GM12872 (cell line): ENCODE results near the gene PLOD1.

Experiments
- CTCF ChIP-seq: IDR thresholded peaks from 3 replicates; pipeline ENCODE4 v1.5.1; 2011; ENCODE audit warnings: low read depth, mild to moderate bottlenecking, low read length, moderate library complexity; ENCODE audit not compliant: insufficient read depth

Gene PLOD1

GRCh38 chr1:11893907-11894251, 40.6 kb upstream of the PLOD1 start:
- peak; percentile 98 for TF ChIP-seq CTCF

- TF ChIP-seq CTCF, result no peak
These were observed 36.3 kb upstream of the PLOD1 start for GRCh38 chr1:11898086-11898785.

- TF ChIP-seq CTCF, result no peak
These were observed 35.6 kb upstream of the PLOD1 start for GRCh38 chr1:11898831-11899467.

GRCh38 chr1:11903210-11903609, 31.3 kb upstream of the PLOD1 start:
- TF ChIP-seq CTCF, result no peak

GRCh38 chr1:11904978-11905377, 29.5 kb upstream of the PLOD1 start:
- TF ChIP-seq CTCF, result no peak

GRCh38 chr1:11906870-11907269, 27.6 kb upstream of the PLOD1 start:
- TF ChIP-seq CTCF, result no peak

- TF ChIP-seq CTCF, result peak; percentile 79
These were observed 27.0 kb upstream of the PLOD1 start for GRCh38 chr1:11907275-11908094.
